LNCaP clone FGC (cell line): ENCODE measurements around the gene MCRIP1.
A peak's percentile ranks its signal among the peaks of the same experiment; 100 is the strongest.

ENCODE experiments used
- DNase-seq: peaks from one replicate; pipeline ENCODE4 v3.0.0-alpha.2; 2011; ENCODE audit warnings: low read depth
- H3K4me3 ChIP-seq: 2 replicates; pipeline ENCODE4 v1.5.1; 2011; ENCODE audit warnings: mild to moderate bottlenecking, low read depth, low read length, control low read depth
- CTCF ChIP-seq: IDR thresholded peaks from 2 replicates; pipeline ENCODE4 v1.5.1; 2012; ENCODE audit warnings: mild to moderate bottlenecking; ENCODE audit not compliant: control insufficient read depth, insufficient read depth; ENCODE audit errors: extremely low read depth

Gene MCRIP1

GRCh38 chr17:81831563-81831956 lies 1.5 kb downstream of the MCRIP1 start:
- TF ChIP-seq CTCF: no peak
- peak overlapping the region; percentile 70; the same call in 1 of the 2 replicates for H3K4me3 ChIP-seq
- DNase-seq: no peak

GRCh38 chr17:81829858-81830257 lies 3.2 kb downstream of the MCRIP1 start:
- DNase-seq: no peak
- no peak overlapping the region for H3K4me3 ChIP-seq

GRCh38 chr17:81828656-81829055 lies 4.4 kb downstream of the MCRIP1 start:
- no peak for DNase-seq
- TF ChIP-seq CTCF: no peak
- no peak overlapping the region for H3K4me3 ChIP-seq

More at GRCh38 chr17:81829858-81830257, 3.2 kb downstream of the MCRIP1 start:
- no peak for TF ChIP-seq CTCF

- H3K4me3 ChIP-seq: no peak overlapping the region
- no peak for DNase-seq
- 0 out of 2 replicates have a peak, but pooled peaks have one; percentile 1 for TF ChIP-seq CTCF
These were observed 7.1 kb downstream of the MCRIP1 start for GRCh38 chr17:81825841-81826466.

- no peak overlapping the region for H3K4me3 ChIP-seq
- no peak for TF ChIP-seq CTCF
- DNase-seq: no peak
These were observed 8.5 kb downstream of the MCRIP1 start for GRCh38 chr17:81824595-81824994.

- DNase-seq: no peak
- H3K4me3 ChIP-seq: no peak overlapping the region
- no peak for TF ChIP-seq CTCF
These were observed 9.1 kb downstream of the MCRIP1 start for GRCh38 chr17:81823820-81824550.
